ENCODE data around the gene PPARD. TPM values are rescaled to one million over a fixed set of nuclear protein-coding genes. Genes with fewer than 3 reads are reported as not detected.

Gene PPARD
- total RNA-seq, 1 donor from 2014 or later, result 21.4 TPM

- Mint-ChIP-seq H3K9me3 (no peaks in the 10 kb centered on the region), H3K27me3 (no peaks in the 10 kb centered on the region), H3K27ac (no peak overlapping the region), H3K4me1 (peaks cover 55% of the 10 kb centered on the region), H3K36me3 (ENCODE audit: low read depth) (peaks cover 41% of the 10 kb centered on the region), H3K4me3 (no peak overlapping the region)
- ATAC-seq (ENCODE audit: low read depth) (no peak), DNase-seq (no peak)
- TF ChIP-seq CTCF (IDR thresholded peaks at IDR 0.05), result no peak
- POLR2A ChIA-PET, result no interaction called here
- intact Hi-C loops (cut with micrococcal nuclease), result no loop called here
- CTCF ChIA-PET, result no interaction called here
These were observed 19.8 kb downstream of the PPARD start for GRCh38 chr6:35362200-35362599.

- intact Hi-C loops (cut with micrococcal nuclease), result no loop called here
- ATAC-seq (ENCODE audit: low read depth) (no peak), DNase-seq (no peak)
- POLR2A ChIA-PET, result no interaction called here
- no peaks in the 10 kb centered on the region for H3K27me3 Mint-ChIP-seq
- H3K36me3 Mint-ChIP-seq (ENCODE audit: low read depth), result peaks cover 31% of the 10 kb centered on the region
- H3K9me3 Mint-ChIP-seq, result no peaks in the 10 kb centered on the region
- no peak for TF ChIP-seq CTCF (IDR thresholded peaks at IDR 0.05)
- no peak overlapping the region for H3K27ac Mint-ChIP-seq
- CTCF ChIA-PET, result no interaction called here
- peaks cover 60% of the 10 kb centered on the region for H3K4me1 Mint-ChIP-seq
- no peak overlapping the region for H3K4me3 Mint-ChIP-seq
These were observed 21.0 kb downstream of the PPARD start for GRCh38 chr6:35363293-35363750.

GRCh38 chr6:35365594-35366203, 23.3 kb downstream of the PPARD start:
- no peak overlapping the region for H3K27ac Mint-ChIP-seq

GRCh38 chr6:35366204-35366596, 23.8 kb downstream of the PPARD start:
- Mint-ChIP-seq H3K4me1 (peaks cover 68% of the 10 kb centered on the region), H3K27ac (no peak overlapping the region), H3K36me3 (ENCODE audit: low read depth) (peaks cover 13% of the 10 kb centered on the region), H3K9me3 (no peaks in the 10 kb centered on the region), H3K4me3 (no peak overlapping the region), H3K27me3 (no peaks in the 10 kb centered on the region)
- intact Hi-C loops (cut with micrococcal nuclease), result no loop called here
- no peak for TF ChIP-seq CTCF (IDR thresholded peaks at IDR 0.05)
- DNase-seq, result no peak
- POLR2A ChIA-PET, result interaction anchor here (0.8 kb wide), 1 partner anchor 24 kb away, joined by 6 read pairs; the partner anchor contains the start of gene PPARD
- CTCF ChIA-PET, result no interaction called here
- ATAC-seq (ENCODE audit: low read depth), result no peak

More at GRCh38 chr6:35365594-35366203, 23.3 kb downstream of the PPARD start:
- peaks cover 64% of the 10 kb centered on the region for H3K4me1 Mint-ChIP-seq
- ChIA-PET CTCF (no interaction called here), POLR2A (interaction anchor here (0.8 to 1.2 kb wide), 2 partner anchors 23 kb away, joined by 3 to 6 read pairs; partner anchors contain the start of gene PPARD)
- no peak overlapping the region for H3K4me3 Mint-ChIP-seq
- DNase-seq, result no peak
- H3K27me3 Mint-ChIP-seq, result no peaks in the 10 kb centered on the region
- no peak for TF ChIP-seq CTCF (IDR thresholded peaks at IDR 0.05)
- H3K9me3 Mint-ChIP-seq, result no peaks in the 10 kb centered on the region
- peaks cover 18% of the 10 kb centered on the region for H3K36me3 Mint-ChIP-seq (ENCODE audit: low read depth)
- ATAC-seq (ENCODE audit: low read depth), result no peak
- intact Hi-C loops (cut with micrococcal nuclease), result no loop called here

GRCh38 chr6:35367646-35368037, 25.3 kb downstream of the PPARD start:
- Mint-ChIP-seq H3K9me3 (no peaks in the 10 kb centered on the region), H3K36me3 (ENCODE audit: low read depth) (peaks cover 10% of the 10 kb centered on the region), H3K4me3 (no peak overlapping the region), H3K27ac (no peak overlapping the region), H3K4me1 (peaks cover 68% of the 10 kb centered on the region), H3K27me3 (no peaks in the 10 kb centered on the region)
- no peak for DNase-seq
- intact Hi-C loops (cut with micrococcal nuclease), result no loop called here
- TF ChIP-seq CTCF (IDR thresholded peaks at IDR 0.05), result no peak
- ChIA-PET CTCF (no interaction called here), POLR2A (interaction anchor here (1.2 kb wide), 1 partner anchor 18 kb away, joined by 3 read pairs; no protein-coding TSS in a partner anchor)
- no peak for ATAC-seq (ENCODE audit: low read depth)

Data from activated B cell treated with CpG ODN at 0.5 μM for 24 hours (primary cell).